ENCODE data around the gene KCNIP2.

DNA sequence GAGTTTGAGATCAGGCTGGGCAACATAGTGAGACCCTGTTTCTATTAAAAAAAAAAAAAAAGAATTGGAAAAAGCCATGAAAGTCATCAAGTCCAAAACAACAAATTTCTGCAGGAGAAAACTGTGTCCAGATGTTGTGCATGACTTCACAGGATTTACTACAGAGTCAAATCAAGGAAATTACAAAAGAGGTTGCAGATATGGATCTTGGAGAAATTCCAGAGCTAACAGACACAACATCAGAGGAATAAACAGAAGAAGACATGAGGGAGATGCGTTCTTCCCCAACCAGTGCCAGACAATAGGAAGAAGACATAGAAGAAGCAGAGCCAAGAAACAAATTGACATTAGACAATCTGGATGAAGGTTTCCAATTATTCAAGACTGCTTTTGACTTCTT is 24.3 kb upstream of the KCNIP2 start:
- no peak for TF ChIP-seq CTCF (IDR thresholded peaks at IDR 0.05)
- TF ChIP-seq POLR2A (IDR thresholded peaks at IDR 0.05), result no peak

Data from right lobe of liver (tissue), 4 donors.